ENCODE measurements around the gene MFN1. TPM values are rescaled to one million over a fixed set of nuclear protein-coding genes. Genes with fewer than 3 reads are reported as not detected.

The MFN1 gene
- total RNA-seq, 2 donors from 2014 or later, result 37.3 to 44.3 TPM

GRCh38 chr3:179373938-179374337 lies 26.4 kb downstream of the MFN1 start:
- 95% methylated on average over 6 of the region's 6 CpGs for WGBS
- no peaks in the 10 kb centered on the region for H3K27me3 ChIP-seq (replicated peaks; ENCODE audit: insufficient read depth)
- no peaks in the 10 kb centered on the region for H3K9me3 ChIP-seq
- H3K27ac ChIP-seq, result no peak overlapping the region
- no peak overlapping the region for H3K4me3 ChIP-seq
- no peak for DNase-seq (ENCODE audit: low spot score)
- no peaks in the 10 kb centered on the region for H3K36me3 ChIP-seq
- H3K4me1 ChIP-seq (replicated peaks), result no peaks in the 10 kb centered on the region
- TF ChIP-seq POLR2A (IDR thresholded peaks at IDR 0.05) (no peak), CTCF (IDR thresholded peaks at IDR 0.05) (no peak), POLR2AphosphoS5 (IDR thresholded peaks at IDR 0.05) (no peak)
- intact Hi-C loops (cut with DNase I), result no loop called here

DNA sequence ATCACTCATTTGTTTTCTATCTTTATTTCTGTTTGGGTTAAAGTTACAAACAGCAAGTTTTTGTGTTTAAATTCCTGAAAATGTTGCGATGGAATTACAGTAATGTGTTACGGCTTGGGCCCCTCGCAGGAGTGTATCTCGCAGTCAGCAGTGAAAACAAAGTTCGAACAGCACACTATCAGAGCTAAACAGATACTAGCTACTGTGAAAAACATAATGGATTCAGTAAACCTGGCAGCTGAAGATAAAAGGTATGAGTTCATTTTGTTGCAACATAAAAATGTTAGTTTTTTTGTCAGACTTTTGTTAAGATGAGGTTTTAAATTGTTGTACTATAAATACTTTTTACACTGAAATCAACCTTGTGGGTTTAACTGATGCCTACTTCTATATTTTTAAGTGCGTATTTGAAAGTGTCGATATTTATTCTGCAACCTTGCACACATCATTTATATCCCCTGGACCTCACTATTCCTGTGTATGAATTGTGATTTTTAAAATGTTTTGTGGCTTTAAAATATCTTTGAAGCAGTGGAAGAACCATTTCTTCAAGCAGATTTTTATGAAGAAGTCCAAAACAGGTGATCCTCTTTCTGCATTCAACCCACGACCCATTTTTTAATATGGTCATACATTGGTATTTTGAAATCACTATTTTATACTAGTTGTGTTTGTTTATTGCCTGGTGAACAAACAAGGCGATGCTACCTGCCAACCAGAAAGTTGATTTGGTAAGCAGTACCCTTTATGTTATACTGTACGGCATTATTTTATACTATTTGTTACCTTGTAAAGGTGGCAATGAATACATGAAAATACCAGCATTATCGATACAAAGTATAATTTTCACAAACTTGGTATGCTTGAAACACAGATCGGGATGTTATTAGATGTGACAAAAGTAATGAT lies 27.8 kb downstream of the MFN1 start:
- no peaks in the 10 kb centered on the region for H3K27me3 ChIP-seq (replicated peaks; ENCODE audit: insufficient read depth)
- H3K27ac ChIP-seq, result no peak overlapping the region
- TF ChIP-seq CTCF (IDR thresholded peaks at IDR 0.05) (no peak), POLR2A (IDR thresholded peaks at IDR 0.05) (no peak), POLR2AphosphoS5 (IDR thresholded peaks at IDR 0.05) (no peak)
- no peaks in the 10 kb centered on the region for H3K9me3 ChIP-seq
- no peaks in the 10 kb centered on the region for H3K36me3 ChIP-seq
- 89% methylated on average over 12 of the region's 12 CpGs for WGBS
- DNase-seq (ENCODE audit: low spot score), result no peak
- no peak overlapping the region for H3K4me3 ChIP-seq
- intact Hi-C loops (cut with DNase I), result no loop called here
- H3K4me1 ChIP-seq (replicated peaks), result no peaks in the 10 kb centered on the region

DNA sequence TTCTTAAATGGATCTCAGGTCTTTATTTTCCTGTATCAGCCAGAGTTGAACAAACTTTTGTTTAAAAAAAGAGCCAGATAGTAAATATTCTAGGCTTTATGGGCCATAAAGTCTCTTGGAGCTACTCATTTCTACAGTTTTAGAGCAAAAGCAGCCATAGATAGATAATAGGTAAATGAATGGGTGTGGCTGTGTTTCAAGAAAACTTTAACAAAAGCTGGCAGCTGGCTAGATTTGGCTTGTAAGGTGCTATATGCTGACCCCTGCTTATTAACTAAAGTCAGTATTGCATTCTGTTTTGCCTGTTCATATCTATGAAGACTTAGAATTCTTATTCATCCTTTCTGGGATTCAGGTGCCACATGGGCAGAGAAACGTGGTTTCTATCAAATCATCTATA lies 29.0 kb downstream of the MFN1 start:
- Histone ChIP-seq H3K4me1 (replicated peaks) (no peaks in the 10 kb centered on the region), H3K4me3 (no peak overlapping the region), H3K27me3 (replicated peaks; ENCODE audit: insufficient read depth) (no peaks in the 10 kb centered on the region), H3K27ac (no peak overlapping the region), H3K9me3 (no peaks in the 10 kb centered on the region), H3K36me3 (peaks cover 0 to 2% of the 10 kb centered on the region in 2 donors)
- no peak for DNase-seq (ENCODE audit: low spot score)
- no peak for TF ChIP-seq CTCF (IDR thresholded peaks at IDR 0.05)
- no peak for TF ChIP-seq POLR2A (IDR thresholded peaks at IDR 0.05)
- TF ChIP-seq POLR2AphosphoS5 (IDR thresholded peaks at IDR 0.05), result no peak
- WGBS, result 91% methylated on average over 1 of the region's 1 CpG
- intact Hi-C loops (cut with DNase I), result no loop called here

DNA sequence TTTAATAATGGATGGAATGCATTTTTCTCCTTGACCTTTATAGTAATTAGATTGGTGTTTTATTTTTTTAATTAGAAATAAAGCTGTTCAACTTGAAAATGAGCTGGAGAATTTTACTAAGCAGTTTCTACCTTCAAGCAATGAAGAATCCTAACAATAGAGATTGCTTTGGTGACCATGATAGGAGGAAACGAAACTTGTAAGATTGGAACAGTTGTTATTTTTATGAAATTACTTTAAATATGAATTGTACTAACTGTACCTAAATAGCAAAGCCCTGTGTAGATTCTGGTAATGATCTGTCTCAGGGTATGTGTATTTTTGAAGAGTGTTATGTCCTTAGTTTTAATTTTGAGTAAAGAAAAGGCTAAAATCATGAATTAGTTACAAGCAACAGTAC lies 44.4 kb downstream of the MFN1 start:
- intact Hi-C loops (cut with DNase I), result no loop called here
- no peak overlapping the region for H3K27ac ChIP-seq
- H3K27me3 ChIP-seq (replicated peaks; ENCODE audit: insufficient read depth), result no peaks in the 10 kb centered on the region
- TF ChIP-seq POLR2AphosphoS5 (IDR thresholded peaks at IDR 0.05), result no peak
- TF ChIP-seq CTCF (IDR thresholded peaks at IDR 0.05), result no peak
- TF ChIP-seq POLR2A (IDR thresholded peaks at IDR 0.05), result no peak
- H3K36me3 ChIP-seq, result no peaks in the 10 kb centered on the region
- H3K4me3 ChIP-seq, result no peak overlapping the region
- WGBS, result 92% methylated on average over 1 of the region's 1 CpG
- H3K4me1 ChIP-seq (replicated peaks), result no peaks in the 10 kb centered on the region
- no peaks in the 10 kb centered on the region for H3K9me3 ChIP-seq
- no peak for DNase-seq (ENCODE audit: low spot score)
